Measurements from ENCODE around the gene STARD13.

DNA sequence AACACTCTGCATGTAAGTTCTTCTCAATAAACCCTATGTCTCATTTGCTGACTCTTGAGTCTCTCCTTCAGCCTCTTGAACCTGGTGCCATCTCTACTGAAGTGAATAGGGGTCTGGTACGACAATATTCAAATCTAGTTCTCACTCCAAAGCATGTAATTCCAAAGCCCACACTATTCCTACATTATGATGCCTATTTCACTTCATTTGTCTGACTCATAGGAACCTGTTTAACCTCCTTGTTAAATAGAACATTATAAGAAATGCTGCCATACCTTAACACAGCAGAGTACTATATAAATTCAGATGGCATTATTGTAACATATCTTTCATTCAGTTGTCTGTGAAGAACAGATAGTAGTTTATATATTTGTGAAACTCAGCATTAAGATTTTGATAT, 67.1 kb downstream of the STARD13 start:
- TF ChIP-seq CTCF (IDR thresholded peaks at IDR 0.05) (no peak), POLR2A (IDR thresholded peaks at IDR 0.05) (no peak)

All from right lobe of liver (tissue), 4 donors.